Measurements from ENCODE around the gene PI4KA. TPM values are rescaled to one million over a fixed set of nuclear protein-coding genes. Genes with fewer than 3 reads are reported as not detected.
"Not testable (repeated sequence)": the region's sequence is repeated elsewhere in the genome, so short reads cannot be mapped to it uniquely, and the experiment has no call there.

PI4KA gene
- polyA plus RNA-seq, 1 of the 3 experiments (the other 2 are of a cell fraction) = 30.0 TPM

- not testable (repeated sequence) for H3K27ac ChIP-seq (ENCODE audit: low read depth in 2 of 2, low read length in 1 of 2); H3K4me2 ChIP-seq; DNase-seq; H4K20me1 ChIP-seq (ENCODE audit: insufficient read depth); H3K9me3 ChIP-seq; H3F3A ChIP-seq (replicated peaks; ENCODE audit: insufficient read depth); H3K9me2 ChIP-seq; H3K9ac ChIP-seq; H3K27me3 ChIP-seq (ENCODE audit: insufficient read depth); H2AFZ ChIP-seq (ENCODE audit: low read depth); H3K79me2 ChIP-seq (ENCODE audit: insufficient read depth); H3K4me3 ChIP-seq (ENCODE audit: low read depth in 2 of 2, low read length in 1 of 2)
- POLR2A ChIA-PET = interaction anchor here (0.7 kb wide), 1 partner anchor 59 kb away, joined by 4 read pairs; no protein-coding TSS in a partner anchor
- CTCF ChIA-PET = interaction anchor here (0.6 to 1.8 kb wide), 3 partner anchors 10 to 301 kb away, joined by 3 to 11 read pairs (median 3); no protein-coding TSS in a partner anchor
- whole genome bisulfite sequencing (ENCODE audit: low lambda C conversion rate) = 83% methylated on average over 2 of the region's 8 CpGs
- Histone ChIP-seq H3K36me3 (replicated peaks in 1 of 2; ENCODE audit: control insufficient read depth in 1 of 2, insufficient read depth in 2 of 2, low read length in 1 of 2) (peaks cover 0 to 18% of the 10 kb centered on the region in 2 experiments), H3K4me1 (ENCODE audit: control insufficient read depth in 1 of 2, insufficient read depth in 2 of 2, low read depth in 1 of 2, low read length in 1 of 2) (peaks cover 0 to 12% of the 10 kb centered on the region in 2 experiments; a peak in 1 of 4 replicates)
Observed at GRCh38 chr22:20732431-20732830, 126.2 kb downstream of the PI4KA start.

- H2AFZ ChIP-seq (ENCODE audit: low read depth) = no peak overlapping the region
- no peak overlapping the region for H3K4me3 ChIP-seq (ENCODE audit: low read depth in 2 of 2, low read length in 1 of 2)
- H3K9ac ChIP-seq = no peak overlapping the region
- POLR2A ChIA-PET = no interaction called here
- peaks cover 0 to 12% of the 10 kb centered on the region in 2 experiments; a peak in 1 of 4 replicates for H3K4me1 ChIP-seq (ENCODE audit: control insufficient read depth in 1 of 2, insufficient read depth in 2 of 2, low read depth in 1 of 2, low read length in 1 of 2)
- 93% methylated on average over 3 of the region's 13 CpGs for WGBS (ENCODE audit: low lambda C conversion rate)
- DNase-seq = no peak
- no peaks in the 10 kb centered on the region for H3K27me3 ChIP-seq (ENCODE audit: insufficient read depth)
- no peaks in the 10 kb centered on the region for H4K20me1 ChIP-seq (ENCODE audit: insufficient read depth)
- H3K9me3 ChIP-seq = no peaks in the 10 kb centered on the region
- H3K79me2 ChIP-seq (ENCODE audit: insufficient read depth) = no peaks in the 10 kb centered on the region
- TF ChIP-seq EZH2phosphoT487 (IDR thresholded peaks at IDR 0.05; ENCODE audit: borderline replicate concordance, low read depth) = no peak
- TF ChIP-seq RXRA (IDR thresholded peaks at IDR 0.05; ENCODE audit: borderline replicate concordance, low read depth) = no peak
- TF ChIP-seq TAF1 (IDR thresholded peaks at IDR 0.05; ENCODE audit: borderline replicate concordance, low read depth, low read length) = no peak
- TF ChIP-seq POLR2AphosphoS5 (IDR thresholded peaks at IDR 0.05; ENCODE audit: low read depth, low read length) = no peak
- TF ChIP-seq REST (IDR thresholded peaks at IDR 0.05; ENCODE audit: low read depth, low read length) = no peak
- TF ChIP-seq TCF12 (IDR thresholded peaks at IDR 0.05) = no peak
- no peak for TF ChIP-seq ZBTB33 (IDR thresholded peaks at IDR 0.05; ENCODE audit: borderline replicate concordance, low read depth)
- TF ChIP-seq YY1 (IDR thresholded peaks at IDR 0.05; ENCODE audit: low read depth) = no peak
- no peak for TF ChIP-seq GATA2 (CRISPR knock-in tag; IDR thresholded peaks at IDR 0.05)
- TF ChIP-seq PBX3 (IDR thresholded peaks at IDR 0.05) = no peak
- no peak for TF ChIP-seq USF2 (IDR thresholded peaks at IDR 0.05; ENCODE audit: borderline replicate concordance, low read depth, low read length)
- no peak for TF ChIP-seq RAD21 (IDR thresholded peaks at IDR 0.05; ENCODE audit: low read length)
- no peak for TF ChIP-seq NRF1 (IDR thresholded peaks at IDR 0.05; ENCODE audit: low read depth, low read length)
- TF ChIP-seq SIN3A (IDR thresholded peaks at IDR 0.05; ENCODE audit: borderline replicate concordance, low read depth, low read length) = no peak
- no peak for TF ChIP-seq FOXJ3 (CRISPR knock-in tag; IDR thresholded peaks at IDR 0.05)
- no peaks in the 10 kb centered on the region for H3F3A ChIP-seq (replicated peaks; ENCODE audit: insufficient read depth)
- H3K36me3 ChIP-seq (replicated peaks in 1 of 2; ENCODE audit: control insufficient read depth in 1 of 2, insufficient read depth in 2 of 2, low read length in 1 of 2) = peaks cover 0 to 28% of the 10 kb centered on the region in 2 experiments
- H3K27ac ChIP-seq (ENCODE audit: low read depth in 2 of 2, low read length in 1 of 2) = no peak overlapping the region; a peak in 1 of 4 replicates
- CTCF ChIA-PET = interaction anchor here (1.2 kb wide), 1 partner anchor 12 kb away, joined by 3 read pairs; no protein-coding TSS in a partner anchor
- no peaks in the 10 kb centered on the region for H3K9me2 ChIP-seq
- no peak overlapping the region for H3K4me2 ChIP-seq
Observed at GRCh38 chr22:20729194-20729593, 129.4 kb downstream of the PI4KA start.

All from SK-N-SH (cell line).